AG09309 (cell line): ENCODE data around the gene DCAF8.
"Not testable (repeated sequence)": the region's sequence is repeated elsewhere in the genome, so short reads cannot be mapped to it uniquely, and the experiment has no call there.

Experiments used
- DNase-seq: peaks from one replicate; pipeline ENCODE4 v3.0.0-alpha.2; 2010; ENCODE audit warnings: low read depth
- H3K4me3 ChIP-seq: 2 replicates; pipeline ENCODE4 v1.5.1; 2011; ENCODE audit warnings: mild to moderate bottlenecking, low read depth, low read length, moderate library complexity; ENCODE audit not compliant: control insufficient read depth
- CTCF ChIP-seq: IDR thresholded peaks from 2 replicates; pipeline ENCODE4 v1.5.1; 2011; ENCODE audit warnings: mild to moderate bottlenecking, low read depth, low read length, inconsistent platforms; ENCODE audit not compliant: insufficient read depth, control insufficient read depth; ENCODE audit errors: missing control alignments

Gene DCAF8

DNA sequence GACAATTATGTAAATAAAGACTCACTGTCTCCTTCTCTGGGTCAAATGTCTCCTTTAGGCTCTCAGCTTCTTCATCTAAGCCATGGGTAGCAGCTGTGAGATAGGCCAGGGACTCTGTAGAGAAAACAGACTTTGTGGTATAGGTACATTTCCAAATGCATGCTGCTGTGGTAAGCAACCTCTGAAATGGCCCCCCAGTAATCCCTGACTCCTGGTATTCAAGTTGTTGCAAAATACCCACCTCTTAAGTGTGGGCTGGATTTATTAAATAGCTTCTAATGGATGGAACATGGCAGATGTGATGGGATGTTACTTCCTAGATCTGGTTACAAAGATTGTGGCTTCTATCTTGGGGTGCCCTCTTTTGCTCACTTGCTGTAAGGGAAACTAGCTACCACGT is 33.7 kb upstream of the DCAF8 start:
- no peak for TF ChIP-seq CTCF
- no peak overlapping the region for H3K4me3 ChIP-seq

DNA sequence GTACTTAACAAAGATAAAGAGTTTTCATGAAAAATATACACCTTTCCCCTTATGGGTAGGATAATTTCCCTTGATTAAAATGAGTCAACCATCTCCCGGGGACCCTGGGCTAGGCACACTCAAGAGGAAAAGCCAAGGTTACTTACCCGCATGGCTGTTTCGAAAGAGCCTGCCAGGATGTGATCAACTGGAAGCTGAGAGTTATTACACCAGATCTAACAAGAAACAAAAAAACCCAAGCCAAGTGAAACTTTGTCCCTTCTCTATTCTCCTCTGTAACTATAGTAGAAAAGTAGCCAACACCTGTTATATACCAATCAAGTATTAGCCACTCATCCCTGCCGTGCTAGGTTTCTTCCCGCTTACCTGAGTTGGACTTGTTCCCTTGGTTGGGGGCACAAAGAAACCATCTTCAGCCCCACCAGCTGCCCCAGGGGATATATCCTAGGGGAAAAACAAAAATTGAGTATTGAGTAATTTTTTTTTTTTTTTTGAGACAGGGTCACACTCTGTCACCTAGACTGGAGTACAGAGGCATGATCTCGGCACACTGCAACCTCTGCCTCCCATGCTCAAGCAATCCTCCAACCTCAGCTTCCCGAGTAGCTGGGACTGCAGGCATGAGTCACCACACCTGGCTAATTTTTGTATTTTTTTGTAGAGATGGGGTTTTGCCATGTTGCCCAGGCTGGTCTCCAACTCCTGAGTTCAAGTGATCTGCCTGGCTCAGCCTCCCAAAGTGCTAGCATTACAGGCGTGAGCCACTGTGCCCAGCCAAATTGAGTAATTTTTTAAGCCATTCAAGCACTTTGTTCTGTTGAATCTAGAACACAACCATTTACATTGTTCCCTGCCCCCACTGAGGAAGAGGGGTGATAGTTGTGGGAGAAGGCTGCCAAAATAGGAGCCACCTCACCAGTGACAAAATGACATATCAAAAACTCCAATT is 30.9 kb upstream of the DCAF8 start:
- no peak for DNase-seq
- TF ChIP-seq CTCF: no peak
- H3K4me3 ChIP-seq: no peak overlapping the region

More for the DNA sequence above, 33.7 kb upstream of the DCAF8 start:
- DNase-seq: no peak

DNA sequence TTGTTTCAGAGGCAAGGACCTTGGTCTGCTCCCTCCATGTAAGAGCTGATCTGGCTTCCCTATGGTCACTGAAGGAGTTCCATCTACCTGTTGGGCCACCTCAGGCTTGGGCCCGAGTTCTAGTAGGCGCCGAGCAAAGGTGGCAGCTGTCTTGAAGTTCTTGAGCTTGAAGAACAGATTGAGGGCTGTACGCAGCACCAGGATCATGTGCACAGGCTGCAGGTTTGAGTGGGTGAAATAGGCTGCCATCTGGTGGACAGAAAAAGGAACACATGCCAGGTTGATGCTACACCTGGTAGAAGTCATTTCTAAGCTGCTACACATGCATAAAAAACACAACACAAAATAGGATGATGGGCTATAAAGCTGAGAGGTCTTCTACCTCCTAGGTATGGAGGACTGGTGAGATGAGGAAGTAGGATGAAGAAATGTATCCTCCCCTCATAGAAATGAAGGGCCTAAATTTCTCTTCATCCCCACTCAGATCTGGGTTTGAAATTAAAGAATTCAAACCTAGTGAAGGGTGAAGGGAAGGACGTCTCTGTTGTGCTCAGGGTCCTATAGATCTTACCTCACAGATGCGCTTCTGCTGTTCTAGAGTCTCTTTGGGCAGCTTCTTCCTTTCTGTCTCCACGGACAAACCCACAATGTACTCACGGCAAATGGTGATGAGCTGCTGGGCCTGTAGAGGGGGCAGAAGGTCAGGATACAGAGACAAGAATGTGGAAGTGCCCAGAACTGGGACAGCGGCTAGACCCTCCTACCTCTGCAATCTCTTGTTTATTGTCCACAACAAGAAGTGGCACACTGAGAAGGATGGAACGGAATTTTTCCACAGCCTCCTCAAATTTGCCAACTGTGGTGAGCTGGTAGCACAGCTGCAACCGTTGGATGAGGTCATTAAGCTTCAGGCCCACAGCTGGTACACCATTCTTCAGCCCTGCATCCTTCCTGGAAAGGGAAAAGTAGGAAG is 29.2 kb upstream of the DCAF8 start:
- DNase-seq: no peak
- H3K4me3 ChIP-seq: no peak overlapping the region
- TF ChIP-seq CTCF: peak; percentile 79

- DNase-seq, H3K4me3 ChIP-seq: not testable (repeated sequence)
These were observed 25.4 kb upstream of the DCAF8 start for GRCh38 chr1:160287769-160288168.

DNA sequence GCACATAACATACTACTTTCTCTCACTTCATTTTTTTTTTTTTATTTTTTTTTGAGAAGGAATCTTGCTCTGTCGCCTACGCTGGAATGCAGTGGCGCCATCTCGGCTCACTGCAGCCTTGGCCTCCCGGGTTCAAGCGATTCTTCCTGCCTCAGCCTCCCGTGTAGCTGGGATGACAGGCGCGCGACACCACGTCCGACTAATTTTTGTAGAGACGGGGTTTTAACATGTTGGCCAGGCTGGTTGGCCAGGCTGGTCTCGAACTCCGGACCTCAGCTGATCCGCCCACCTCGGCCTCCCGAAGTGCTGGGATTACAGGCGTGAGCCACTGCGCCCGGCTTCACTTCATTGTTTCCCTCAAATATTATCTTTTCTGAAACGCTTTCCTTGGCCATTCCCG is 23.2 kb upstream of the DCAF8 start:
- TF ChIP-seq CTCF: no peak
- H3K4me3 ChIP-seq: no peak overlapping the region
- no peak for DNase-seq

DNA sequence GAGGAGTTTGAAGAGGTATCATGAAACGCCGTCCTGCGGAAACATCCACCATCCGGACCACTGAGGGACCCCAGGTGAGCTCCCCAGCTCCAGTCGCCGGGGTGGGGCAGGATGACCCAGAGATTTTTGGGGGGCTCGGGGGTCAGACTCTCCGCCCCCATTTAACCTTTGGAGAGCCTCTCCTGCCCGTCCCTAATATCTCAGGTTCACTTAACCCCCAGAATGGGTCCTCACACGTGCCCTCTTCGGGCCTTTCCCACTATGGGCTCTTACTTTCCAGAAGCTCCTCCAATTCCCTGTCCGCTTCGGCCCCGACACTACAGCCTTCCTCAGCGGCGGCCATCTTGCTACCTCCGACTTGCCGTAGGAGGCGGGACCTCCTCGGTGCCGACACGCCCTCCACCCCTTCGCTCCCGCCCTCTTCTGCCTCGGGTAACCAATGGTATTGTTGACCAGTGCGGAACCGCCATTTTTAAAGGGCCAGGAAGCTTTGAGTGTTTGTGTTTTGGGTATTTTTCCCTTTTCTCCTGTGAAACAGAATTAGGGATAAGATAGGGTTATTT is 22.5 kb upstream of the DCAF8 start, which contains the start of gene PEX19:
PEX19 (minus strand) TSS at position 352 of the 563 bp plus-strand sequence; CDS start at position 343, 9 bp downstream.
- DNase-seq: peak; percentile 73
- no peak for TF ChIP-seq CTCF
- peak within 1 kb of the TSS; percentile 99 for H3K4me3 ChIP-seq
